ENCODE data around the gene EDN1. TPM values are rescaled to one million over a fixed set of nuclear protein-coding genes. Genes with fewer than 3 reads are reported as not detected.
A peak's percentile ranks its signal among the peaks of the same experiment; 100 is the strongest.

Gene EDN1
- total and polyA plus RNA-seq, 4 donors = 8.3 to 10.9 (median 9.7) TPM

DNA sequence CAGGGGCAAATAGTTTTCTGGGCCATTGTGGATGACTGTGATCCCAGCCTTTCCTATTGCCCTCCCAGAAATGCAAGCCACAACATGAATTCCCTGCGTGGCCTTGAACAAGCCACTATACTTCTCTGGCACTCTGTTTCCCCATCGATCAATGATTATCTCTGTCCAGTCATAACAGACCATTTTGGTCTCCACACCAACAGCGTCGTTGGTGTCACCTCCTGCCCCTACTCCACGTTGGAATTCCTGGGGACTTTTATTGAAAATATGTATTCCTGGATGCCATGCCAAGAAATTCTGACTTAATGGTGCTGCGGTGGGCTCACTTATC lies 50.3 kb downstream of the EDN1 start:
- WGBS (ENCODE audit: insufficient coverage) = 100% methylated on average over 1 of the region's 6 CpGs
- H3K27ac ChIP-seq (ENCODE audit: low read depth, low read length) = no peak overlapping the region
- no peak for DNase-seq (ENCODE audit: low read depth in 4 of 6, low spot score in 6 of 6)
- no peaks in the 10 kb centered on the region for H3K9me3 ChIP-seq (ENCODE audit: control insufficient read depth, insufficient read depth, low read length)
- no peaks in the 10 kb centered on the region for H3K36me3 ChIP-seq (ENCODE audit: control insufficient read depth, insufficient read depth, low read length)
- H3K27me3 ChIP-seq (ENCODE audit: control insufficient read depth, insufficient read depth, low read length) = no peaks in the 10 kb centered on the region
- H3K4me3 ChIP-seq (ENCODE audit: low read depth, low read length) = no peak overlapping the region
- H3K4me1 ChIP-seq (ENCODE audit: control insufficient read depth, insufficient read depth, low read length) = no peaks in the 10 kb centered on the region

DNA sequence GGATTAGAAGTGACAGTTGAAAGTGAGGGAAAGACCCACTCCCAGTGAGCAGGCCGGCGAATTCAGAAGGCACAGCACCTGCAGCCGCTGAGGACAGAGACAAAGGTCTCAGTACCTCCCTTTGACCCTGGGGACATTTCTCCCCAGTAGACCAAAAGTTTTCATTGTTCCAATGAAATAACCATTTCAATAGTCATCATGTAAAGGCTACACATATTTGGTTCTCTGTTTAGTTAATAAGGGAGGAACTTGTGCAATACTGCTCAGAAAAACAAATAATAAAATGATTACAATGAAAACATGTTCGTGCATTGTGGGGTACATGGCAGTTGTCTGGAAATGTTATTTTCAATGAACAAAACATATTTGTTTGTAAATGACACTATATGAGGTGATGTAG lies 52.5 kb downstream of the EDN1 start:
- no peak for DNase-seq (ENCODE audit: low read depth in 4 of 6, low spot score in 6 of 6)
- Histone ChIP-seq H3K4me3 (ENCODE audit: low read depth, low read length) (no peak overlapping the region), H3K27me3 (ENCODE audit: control insufficient read depth, insufficient read depth, low read length) (no peaks in the 10 kb centered on the region), H3K4me1 (ENCODE audit: control insufficient read depth, insufficient read depth, low read length) (no peaks in the 10 kb centered on the region), H3K27ac (ENCODE audit: low read depth, low read length) (no peak overlapping the region), H3K36me3 (ENCODE audit: control insufficient read depth, insufficient read depth, low read length) (no peaks in the 10 kb centered on the region), H3K9me3 (ENCODE audit: control insufficient read depth, insufficient read depth, low read length) (no peaks in the 10 kb centered on the region)
- WGBS (ENCODE audit: insufficient coverage) = 75% methylated on average over 2 of the region's 4 CpGs

GRCh38 chr6:12343122-12343439 lies 52.9 kb downstream of the EDN1 start:
- no CpG with 5 or more reads among the region's 5 CpGs for WGBS (ENCODE audit: insufficient coverage)
- Histone ChIP-seq H3K9me3 (ENCODE audit: control insufficient read depth, insufficient read depth, low read length) (no peaks in the 10 kb centered on the region), H3K4me1 (ENCODE audit: control insufficient read depth, insufficient read depth, low read length) (no peaks in the 10 kb centered on the region), H3K4me3 (ENCODE audit: low read depth, low read length) (no peak overlapping the region), H3K36me3 (ENCODE audit: control insufficient read depth, insufficient read depth, low read length) (no peaks in the 10 kb centered on the region), H3K27ac (ENCODE audit: low read depth, low read length) (no peak overlapping the region), H3K27me3 (ENCODE audit: control insufficient read depth, insufficient read depth, low read length) (no peaks in the 10 kb centered on the region)
- no peak for DNase-seq (ENCODE audit: low read depth in 4 of 6, low spot score in 6 of 6)

GRCh38 chr6:12343440-12344162 lies 53.4 kb downstream of the EDN1 start:
- Histone ChIP-seq H3K36me3 (ENCODE audit: control insufficient read depth, insufficient read depth, low read length) (no peaks in the 10 kb centered on the region), H3K9me3 (ENCODE audit: control insufficient read depth, insufficient read depth, low read length) (no peaks in the 10 kb centered on the region), H3K4me3 (ENCODE audit: low read depth, low read length) (no peak overlapping the region), H3K27me3 (ENCODE audit: control insufficient read depth, insufficient read depth, low read length) (no peaks in the 10 kb centered on the region), H3K27ac (ENCODE audit: low read depth, low read length) (no peak overlapping the region), H3K4me1 (ENCODE audit: control insufficient read depth, insufficient read depth, low read length) (no peaks in the 10 kb centered on the region)
- WGBS (ENCODE audit: insufficient coverage) = 74% methylated on average over 7 of the region's 8 CpGs
- DNase-seq (ENCODE audit: low read depth in 4 of 6, low spot score in 6 of 6) = peak in 1 of 6 donors; percentile 45

DNA sequence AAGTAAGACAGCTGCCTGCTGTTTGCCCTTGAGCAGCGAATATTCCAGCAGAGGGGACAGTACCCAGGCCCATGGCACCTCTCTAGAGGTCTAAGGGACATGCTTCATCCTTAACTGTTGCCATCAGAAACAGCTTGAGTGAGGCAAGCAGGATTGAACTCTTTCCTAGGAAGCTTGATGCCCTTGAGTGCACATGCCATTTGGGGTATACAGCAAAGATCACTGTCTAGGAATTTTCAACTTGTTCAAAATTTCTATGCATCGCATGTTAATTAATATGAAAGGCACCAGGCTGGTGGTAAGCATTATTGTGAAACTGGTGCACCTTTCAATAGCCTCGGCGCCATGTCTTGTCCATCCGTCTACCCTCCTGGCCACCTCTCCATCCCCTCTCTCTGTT lies 54.1 kb downstream of the EDN1 start:
- no peak for DNase-seq (ENCODE audit: low read depth in 4 of 6, low spot score in 6 of 6)
- H3K4me3 ChIP-seq (ENCODE audit: low read depth, low read length) = no peak overlapping the region
- no peak overlapping the region for H3K27ac ChIP-seq (ENCODE audit: low read depth, low read length)
- H3K4me1 ChIP-seq (ENCODE audit: control insufficient read depth, insufficient read depth, low read length) = no peaks in the 10 kb centered on the region
- no peaks in the 10 kb centered on the region for H3K27me3 ChIP-seq (ENCODE audit: control insufficient read depth, insufficient read depth, low read length)
- no peaks in the 10 kb centered on the region for H3K36me3 ChIP-seq (ENCODE audit: control insufficient read depth, insufficient read depth, low read length)
- no peaks in the 10 kb centered on the region for H3K9me3 ChIP-seq (ENCODE audit: control insufficient read depth, insufficient read depth, low read length)
- WGBS (ENCODE audit: insufficient coverage) = 90% methylated on average over 4 of the region's 5 CpGs

- no peak overlapping the region for H3K27ac ChIP-seq (ENCODE audit: low read depth, low read length)
- no peak for DNase-seq (ENCODE audit: low read depth in 4 of 6, low spot score in 6 of 6)
- 64% methylated on average over 1 of the region's 6 CpGs for whole genome bisulfite sequencing (ENCODE audit: insufficient coverage)
- H3K4me1 ChIP-seq (ENCODE audit: control insufficient read depth, insufficient read depth, low read length) = no peaks in the 10 kb centered on the region
- H3K27me3 ChIP-seq (ENCODE audit: control insufficient read depth, insufficient read depth, low read length) = no peaks in the 10 kb centered on the region
- no peaks in the 10 kb centered on the region for H3K9me3 ChIP-seq (ENCODE audit: control insufficient read depth, insufficient read depth, low read length)
- no peaks in the 10 kb centered on the region for H3K36me3 ChIP-seq (ENCODE audit: control insufficient read depth, insufficient read depth, low read length)
- no peak overlapping the region for H3K4me3 ChIP-seq (ENCODE audit: low read depth, low read length)
Observed at GRCh38 chr6:12344961-12345693, 55.0 kb downstream of the EDN1 start.

DNA sequence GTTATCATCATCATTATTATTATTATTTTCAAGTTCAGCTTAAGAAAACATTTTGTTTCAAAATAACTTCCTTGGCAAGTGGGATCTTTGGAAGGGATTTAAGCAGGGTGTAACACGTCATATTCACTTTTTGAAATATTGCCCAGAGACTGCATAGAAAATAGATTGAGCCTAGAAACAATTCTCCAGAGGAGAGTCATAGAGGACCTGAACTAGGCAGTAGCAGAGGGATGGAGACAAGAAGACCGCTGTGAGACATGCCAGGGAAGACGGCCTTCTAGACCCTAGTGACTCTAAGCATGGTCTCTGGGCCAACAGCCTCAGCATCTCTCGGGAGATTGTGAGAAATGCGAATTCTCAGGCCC lies 55.5 kb downstream of the EDN1 start:
- Histone ChIP-seq H3K36me3 (ENCODE audit: control insufficient read depth, insufficient read depth, low read length) (no peaks in the 10 kb centered on the region), H3K4me1 (ENCODE audit: control insufficient read depth, insufficient read depth, low read length) (no peaks in the 10 kb centered on the region), H3K4me3 (ENCODE audit: low read depth, low read length) (no peak overlapping the region), H3K9me3 (ENCODE audit: control insufficient read depth, insufficient read depth, low read length) (no peaks in the 10 kb centered on the region), H3K27me3 (ENCODE audit: control insufficient read depth, insufficient read depth, low read length) (no peaks in the 10 kb centered on the region), H3K27ac (ENCODE audit: low read depth, low read length) (no peak overlapping the region)
- whole genome bisulfite sequencing (ENCODE audit: insufficient coverage) = 100% methylated on average over 4 of the region's 5 CpGs
- no peak for DNase-seq (ENCODE audit: low read depth in 4 of 6, low spot score in 6 of 6)

Small RNA genes lying within 50 kb of the gene (small RNA-seq; reads per million reads assigned to genes)
- gene SUMO2P12 (ENCODE audit: low replicate concordance) = not detected
